Thymus (tissue), 11 donors: ENCODE data around the gene LRRC25. TPM values are rescaled to one million over a fixed set of nuclear protein-coding genes. Genes with fewer than 3 reads are reported as not detected.

Experiments used
- DNase-seq, 9 donors: peaks; one replicate each; pipeline ENCODE4 v3.0.0-alpha.2; 2013; ENCODE audit warnings: low spot score in 9 of 9, low read depth in 6 of 9, missing footprints in 1 of 9
- H3K27ac ChIP-seq, 2 donors: one replicate each; pipeline ENCODE4 v1.5.1; 2013; ENCODE audit warnings: control low read depth in 1 of 2, low read depth in 1 of 2, low read length in 1 of 2, mild to moderate bottlenecking in 1 of 2, moderate library complexity in 1 of 2
- H3K27me3 ChIP-seq, 2 donors: one replicate each; pipeline ENCODE4 v1.5.1; 2013; ENCODE audit warnings: low read length in 1 of 2; ENCODE audit not compliant: control insufficient read depth in 2 of 2, insufficient read depth in 1 of 2
- H3K36me3 ChIP-seq, 2 donors: one replicate each; pipeline ENCODE4 v1.5.1; 2013; ENCODE audit warnings: low read length in 1 of 2, mild to moderate bottlenecking in 1 of 2, moderate library complexity in 1 of 2; ENCODE audit not compliant: control insufficient read depth in 2 of 2, insufficient read depth in 2 of 2
- H3K4me1 ChIP-seq, 2 donors: one replicate each; pipeline ENCODE4 v1.5.1; 2013; ENCODE audit warnings: low read length in 2 of 2; ENCODE audit not compliant: control insufficient read depth in 2 of 2, insufficient read depth in 2 of 2
- H3K4me3 ChIP-seq, 2 donors: one replicate each; pipeline ENCODE4 v1.5.1; 2013; ENCODE audit warnings: low read length in 2 of 2, control low read depth in 1 of 2, mild to moderate bottlenecking in 1 of 2
- H3K9me3 ChIP-seq, 2 donors: one replicate each; pipeline ENCODE4 v1.5.1; 2013; ENCODE audit warnings: low read length in 1 of 2, mild to moderate bottlenecking in 1 of 2; ENCODE audit not compliant: control insufficient read depth in 2 of 2, insufficient read depth in 1 of 2
- WGBS: extraction: QIAGEN DNeasy Blood & Tissue Kit; methylation state at CpG from one replicate; pipeline ENCODE4 v1.1.7; 2013; 5-methylcytosine and 5-hydroxymethylcytosine counted together
- polyA plus RNA-seq: library from polyadenylated mRNA; stranded (reverse); fragments of 200-250 nt; gene quantifications from one replicate; pipeline ENCODE4 v1.2.3, GENCODE V29; 2013
- total RNA-seq: library from RNA; stranded (reverse); fragments of 120-200 nt; gene quantifications from one replicate; pipeline ENCODE4 v1.2.4, GENCODE V29; 2013
- donor health status: healthy.

The LRRC25 gene
- total and polyA plus RNA-seq, 2 donors, result 2.5 to 6.2 TPM

GRCh38 chr19:18396471-18397241 lies 766 bp downstream of the LRRC25 start:
- H3K9me3 ChIP-seq, result peaks cover 0 to 3% of the 10 kb centered on the region in 2 donors
- DNase-seq, result no peak
- H3K4me3 ChIP-seq, result no peak overlapping the region
- no peak overlapping the region for H3K27ac ChIP-seq
- WGBS, result 87% methylated on average over 37 of the region's 37 CpGs
- H3K4me1 ChIP-seq, result peaks cover 0 to 10% of the 10 kb centered on the region in 2 donors
- H3K36me3 ChIP-seq, result no peaks in the 10 kb centered on the region
- peaks cover 8 to 40% of the 10 kb centered on the region in 2 donors for H3K27me3 ChIP-seq

DNA sequence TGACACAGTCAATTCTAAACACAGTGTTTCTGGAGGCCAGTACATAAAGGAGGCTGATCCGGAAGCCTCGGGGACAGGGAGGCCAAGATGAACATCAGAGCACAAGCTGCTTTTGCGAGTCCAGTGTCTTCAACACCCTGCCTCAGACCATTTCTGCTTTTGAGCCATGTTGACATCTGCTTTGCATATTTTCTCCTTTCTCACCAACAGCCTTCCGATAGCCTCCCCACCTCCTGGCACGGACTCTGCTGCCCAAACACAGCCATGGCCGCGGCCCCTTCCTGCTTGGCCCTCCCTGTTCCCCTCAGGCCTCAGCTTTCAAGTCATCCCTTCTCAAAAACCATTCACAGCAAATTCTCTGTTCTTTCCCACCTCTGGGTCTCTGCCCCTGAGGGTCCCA lies 3.6 kb downstream of the LRRC25 start:
- no peak overlapping the region for H3K27ac ChIP-seq
- H3K36me3 ChIP-seq, result no peaks in the 10 kb centered on the region
- 86% methylated on average over 7 of the region's 7 CpGs for WGBS
- DNase-seq, result no peak
- H3K4me3 ChIP-seq, result no peak overlapping the region
- H3K4me1 ChIP-seq, result peaks cover 0 to 8% of the 10 kb centered on the region in 2 donors
- peaks cover 10 to 63% of the 10 kb centered on the region in 2 donors for H3K27me3 ChIP-seq
- peaks cover 0 to 8% of the 10 kb centered on the region in 2 donors for H3K9me3 ChIP-seq

DNA sequence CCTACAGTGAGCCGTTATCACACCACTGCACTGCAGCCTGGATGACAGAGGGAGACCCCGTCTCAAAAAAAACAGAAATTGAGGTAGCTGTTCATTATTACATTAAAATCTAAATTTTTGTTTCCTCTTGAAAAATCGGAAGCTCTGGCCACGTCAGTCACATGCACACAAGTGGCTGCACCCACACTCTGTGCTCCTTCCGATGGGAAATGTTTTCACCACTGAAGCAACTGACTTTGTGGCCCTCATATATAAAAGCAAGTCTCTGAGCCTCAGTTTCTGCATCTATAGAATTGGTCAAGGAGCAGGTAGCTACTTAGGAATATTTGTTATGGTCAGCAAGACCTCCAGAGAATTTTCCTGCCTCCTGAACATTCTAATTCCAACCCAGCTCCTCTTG lies 4.5 kb downstream of the LRRC25 start:
- no peak for DNase-seq
- 35% methylated on average over 5 of the region's 5 CpGs for WGBS
- Histone ChIP-seq H3K27me3 (peaks cover 16 to 66% of the 10 kb centered on the region in 2 donors), H3K27ac (no peak overlapping the region), H3K9me3 (peaks cover 0 to 13% of the 10 kb centered on the region in 2 donors), H3K36me3 (no peaks in the 10 kb centered on the region), H3K4me3 (no peak overlapping the region), H3K4me1 (peaks cover 5 to 16% of the 10 kb centered on the region in 2 donors)

DNA sequence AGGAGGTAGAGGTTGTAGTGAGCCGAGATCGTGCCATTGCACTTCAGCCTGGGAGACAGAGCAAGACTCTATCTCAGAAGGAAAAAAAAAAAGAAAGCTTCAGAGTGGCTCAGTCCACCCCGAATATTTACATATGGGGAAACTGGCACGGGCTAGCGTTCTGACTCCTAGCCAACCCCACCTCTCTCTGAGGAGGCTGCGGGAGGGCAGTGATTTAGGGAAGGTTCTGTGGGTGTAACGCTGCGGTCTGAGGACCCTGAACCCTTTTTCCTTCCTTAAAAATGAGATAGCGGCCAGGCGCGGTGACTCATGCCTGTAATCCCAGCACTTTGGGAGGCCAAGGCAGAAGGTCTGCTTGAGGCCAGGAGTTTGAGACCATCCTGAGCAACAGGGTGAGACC lies 5.0 kb downstream of the LRRC25 start:
- H3K9me3 ChIP-seq, result peaks cover 0 to 13% of the 10 kb centered on the region in 2 donors
- no peaks in the 10 kb centered on the region for H3K36me3 ChIP-seq
- WGBS, result 20% methylated on average over 11 of the region's 11 CpGs
- H3K4me3 ChIP-seq, result no peak overlapping the region
- H3K27ac ChIP-seq, result no peak overlapping the region
- DNase-seq, result no peak
- H3K27me3 ChIP-seq, result peaks cover 15 to 66% of the 10 kb centered on the region in 2 donors
- H3K4me1 ChIP-seq, result peaks cover 5 to 15% of the 10 kb centered on the region in 2 donors

DNA sequence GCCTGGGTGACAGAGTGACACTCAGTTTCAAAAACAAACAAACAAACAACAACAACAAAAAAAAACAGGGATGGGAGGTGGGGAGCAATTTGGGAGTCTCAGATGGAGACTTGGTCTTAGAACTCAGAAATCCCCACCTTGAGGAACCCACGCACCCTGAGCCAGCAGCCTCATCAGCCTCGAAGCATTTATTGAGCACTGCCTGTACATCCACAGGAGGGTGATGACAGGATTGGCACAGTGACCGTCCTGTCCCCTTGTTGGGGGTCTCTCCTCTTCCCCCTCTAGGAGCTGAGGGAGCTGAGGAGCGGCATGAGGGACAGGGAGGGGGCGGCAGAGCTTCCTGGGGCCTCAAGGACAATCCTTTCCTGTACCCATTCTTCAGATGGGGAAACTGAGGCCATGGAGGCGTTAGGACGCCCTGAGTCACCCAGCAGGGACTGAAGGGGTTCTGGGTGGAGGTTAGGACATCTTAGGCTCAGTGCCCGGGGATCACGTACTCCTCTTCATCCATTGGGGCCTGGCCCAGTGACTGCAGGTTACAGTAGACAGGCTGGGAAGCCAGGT lies 5.8 kb downstream of the LRRC25 start:
- no peak for DNase-seq
- Histone ChIP-seq H3K36me3 (no peaks in the 10 kb centered on the region), H3K27ac (no peak overlapping the region), H3K4me3 (no peak overlapping the region), H3K27me3 (peaks cover 18 to 66% of the 10 kb centered on the region in 2 donors), H3K4me1 (peaks cover 5 to 9% of the 10 kb centered on the region in 2 donors), H3K9me3 (peaks cover 0 to 13% of the 10 kb centered on the region in 2 donors)
- WGBS, result 86% methylated on average over 9 of the region's 9 CpGs

GRCh38 chr19:18390065-18390907 lies 7.1 kb downstream of the LRRC25 start:
- no peak overlapping the region for H3K4me3 ChIP-seq
- peaks cover 16 to 72% of the 10 kb centered on the region in 2 donors for H3K27me3 ChIP-seq
- no peak for DNase-seq
- peaks cover 5 to 9% of the 10 kb centered on the region in 2 donors for H3K4me1 ChIP-seq
- H3K27ac ChIP-seq, result no peak overlapping the region
- H3K9me3 ChIP-seq, result peaks cover 0 to 13% of the 10 kb centered on the region in 2 donors
- 97% methylated on average over 6 of the region's 6 CpGs for WGBS
- no peaks in the 10 kb centered on the region for H3K36me3 ChIP-seq

DNA sequence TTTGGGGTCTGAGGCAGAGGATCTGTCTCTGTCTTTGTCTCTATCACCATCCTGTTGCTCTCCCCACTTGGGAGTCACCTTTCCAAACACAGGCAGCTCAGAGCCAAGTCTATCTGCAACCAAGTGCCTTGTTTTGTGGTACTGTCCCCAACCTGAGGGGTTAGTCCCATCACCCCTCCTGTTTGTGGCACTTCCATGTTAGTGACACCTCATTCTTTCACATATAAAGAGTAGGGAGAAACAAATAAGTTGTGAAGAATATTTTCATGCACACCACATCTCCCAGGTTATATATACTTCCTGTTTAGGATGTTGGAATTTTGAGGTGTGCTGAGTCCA lies 7.7 kb downstream of the LRRC25 start:
- no peak overlapping the region for H3K27ac ChIP-seq
- peaks cover 5 to 9% of the 10 kb centered on the region in 2 donors for H3K4me1 ChIP-seq
- no peak for DNase-seq
- H3K9me3 ChIP-seq, result peaks cover 0 to 13% of the 10 kb centered on the region in 2 donors
- no peaks in the 10 kb centered on the region for H3K36me3 ChIP-seq
- no peak overlapping the region for H3K4me3 ChIP-seq
- H3K27me3 ChIP-seq, result peaks cover 16 to 76% of the 10 kb centered on the region in 2 donors

GRCh38 chr19:18388960-18389725 lies 8.3 kb downstream of the LRRC25 start:
- no peak overlapping the region for H3K4me3 ChIP-seq
- no peak overlapping the region for H3K27ac ChIP-seq
- H3K4me1 ChIP-seq, result peaks cover 5 to 9% of the 10 kb centered on the region in 2 donors

More at GRCh38 chr19:18388960-18389725, 8.3 kb downstream of the LRRC25 start:
- 92% methylated on average over 13 of the region's 13 CpGs for WGBS
- peaks cover 0 to 13% of the 10 kb centered on the region in 2 donors for H3K9me3 ChIP-seq
- H3K27me3 ChIP-seq, result peaks cover 16 to 76% of the 10 kb centered on the region in 2 donors
- H3K36me3 ChIP-seq, result no peaks in the 10 kb centered on the region
- no peak for DNase-seq
